ENCODE results near the gene FPR2.

GRCh38 chr19:51809787-51810186 lies 48.8 kb downstream of the FPR2 start:
- TF ChIP-seq, protein P1, sequence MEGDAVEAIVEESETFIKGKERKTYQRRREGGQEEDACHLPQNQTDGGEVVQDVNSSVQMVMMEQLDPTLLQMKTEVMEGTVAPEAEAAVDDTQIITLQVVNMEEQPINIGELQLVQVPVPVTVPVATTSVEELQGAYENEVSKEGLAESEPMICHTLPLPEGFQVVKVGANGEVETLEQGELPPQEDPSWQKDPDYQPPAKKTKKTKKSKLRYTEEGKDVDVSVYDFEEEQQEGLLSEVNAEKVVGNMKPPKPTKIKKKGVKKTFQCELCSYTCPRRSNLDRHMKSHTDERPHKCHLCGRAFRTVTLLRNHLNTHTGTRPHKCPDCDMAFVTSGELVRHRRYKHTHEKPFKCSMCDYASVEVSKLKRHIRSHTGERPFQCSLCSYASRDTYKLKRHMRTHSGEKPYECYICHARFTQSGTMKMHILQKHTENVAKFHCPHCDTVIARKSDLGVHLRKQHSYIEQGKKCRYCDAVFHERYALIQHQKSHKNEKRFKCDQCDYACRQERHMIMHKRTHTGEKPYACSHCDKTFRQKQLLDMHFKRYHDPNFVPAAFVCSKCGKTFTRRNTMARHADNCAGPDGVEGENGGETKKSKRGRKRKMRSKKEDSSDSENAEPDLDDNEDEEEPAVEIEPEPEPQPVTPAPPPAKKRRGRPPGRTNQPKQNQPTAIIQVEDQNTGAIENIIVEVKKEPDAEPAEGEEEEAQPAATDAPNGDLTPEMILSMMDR (IDR thresholded peaks at IDR 0.05; ENCODE audit: low read depth, low read length) = no peak
- no peak for TF ChIP-seq EZH2phosphoT487 (IDR thresholded peaks at IDR 0.05; ENCODE audit: low read depth)
